Measurements from ENCODE around the gene CEP128.

CEP128 gene

GRCh38 chr14:80700601-80701000 lies 240.9 kb downstream of the CEP128 start:
- TF ChIP-seq, protein P1, sequence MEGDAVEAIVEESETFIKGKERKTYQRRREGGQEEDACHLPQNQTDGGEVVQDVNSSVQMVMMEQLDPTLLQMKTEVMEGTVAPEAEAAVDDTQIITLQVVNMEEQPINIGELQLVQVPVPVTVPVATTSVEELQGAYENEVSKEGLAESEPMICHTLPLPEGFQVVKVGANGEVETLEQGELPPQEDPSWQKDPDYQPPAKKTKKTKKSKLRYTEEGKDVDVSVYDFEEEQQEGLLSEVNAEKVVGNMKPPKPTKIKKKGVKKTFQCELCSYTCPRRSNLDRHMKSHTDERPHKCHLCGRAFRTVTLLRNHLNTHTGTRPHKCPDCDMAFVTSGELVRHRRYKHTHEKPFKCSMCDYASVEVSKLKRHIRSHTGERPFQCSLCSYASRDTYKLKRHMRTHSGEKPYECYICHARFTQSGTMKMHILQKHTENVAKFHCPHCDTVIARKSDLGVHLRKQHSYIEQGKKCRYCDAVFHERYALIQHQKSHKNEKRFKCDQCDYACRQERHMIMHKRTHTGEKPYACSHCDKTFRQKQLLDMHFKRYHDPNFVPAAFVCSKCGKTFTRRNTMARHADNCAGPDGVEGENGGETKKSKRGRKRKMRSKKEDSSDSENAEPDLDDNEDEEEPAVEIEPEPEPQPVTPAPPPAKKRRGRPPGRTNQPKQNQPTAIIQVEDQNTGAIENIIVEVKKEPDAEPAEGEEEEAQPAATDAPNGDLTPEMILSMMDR (conservative IDR thresholded peaks at IDR 0.05; ENCODE audit: low read depth, low read length) = no peak
- DNase-seq (ENCODE audit: low read depth) = no peak
- H3K4me3 ChIP-seq (ENCODE audit: low read length) = no peak overlapping the region

- TF ChIP-seq, protein P1 (conservative IDR thresholded peaks at IDR 0.05; ENCODE audit: low read depth, low read length) = no peak
- H3K4me3 ChIP-seq (ENCODE audit: low read length) = no peak overlapping the region
- DNase-seq (ENCODE audit: low read depth) = no peak
These were observed 241.7 kb downstream of the CEP128 start for GRCh38 chr14:80699861-80700260.

GRCh38 chr14:80698974-80699373 lies 242.6 kb downstream of the CEP128 start:
- TF ChIP-seq, protein P1 (conservative IDR thresholded peaks at IDR 0.05; ENCODE audit: low read depth, low read length) = no peak
- no peak overlapping the region for H3K4me3 ChIP-seq (ENCODE audit: low read length)
- no peak for DNase-seq (ENCODE audit: low read depth)

DNA sequence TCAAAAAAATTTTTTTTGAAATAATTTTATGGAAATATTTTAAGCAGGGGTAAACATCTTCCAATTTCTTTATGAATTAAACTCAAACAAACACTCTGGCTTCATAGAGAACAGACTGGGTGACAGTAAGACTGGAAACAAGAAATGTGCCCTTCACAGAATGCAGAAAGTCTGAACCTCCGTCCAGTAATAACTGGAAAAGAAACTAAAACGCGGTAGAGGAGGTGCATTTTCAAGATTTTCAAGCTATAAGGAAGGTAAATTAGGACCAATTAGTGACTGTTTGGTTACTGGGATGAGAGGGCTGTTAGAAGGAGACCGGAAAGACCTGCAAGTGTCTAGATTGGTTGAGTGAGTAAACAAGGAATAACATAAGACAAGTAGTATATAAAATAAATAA lies 245.7 kb downstream of the CEP128 start:
- H3K4me3 ChIP-seq (ENCODE audit: low read length) = no peak overlapping the region
- no peak for DNase-seq (ENCODE audit: low read depth)
- TF ChIP-seq, protein P1 (conservative IDR thresholded peaks at IDR 0.05; ENCODE audit: low read depth, low read length) = no peak

DNA sequence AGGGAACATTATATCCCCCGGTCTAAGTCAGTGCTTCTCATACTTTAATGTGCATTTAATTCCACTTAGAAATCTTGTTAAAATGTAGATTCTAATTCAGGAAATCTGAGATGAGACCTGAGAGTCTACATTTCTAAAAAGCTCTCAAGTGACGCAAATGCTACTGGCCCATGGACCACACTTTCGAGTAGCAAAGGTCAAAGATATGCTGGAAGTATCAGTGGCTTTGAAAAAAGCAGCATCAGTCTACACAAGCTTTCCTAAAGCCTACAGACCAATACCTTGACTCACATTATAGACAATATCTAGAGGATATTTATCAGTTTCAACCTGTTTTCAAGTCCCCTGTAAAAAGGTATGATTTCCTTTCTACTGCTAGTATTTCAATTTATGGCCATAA lies 248.6 kb downstream of the CEP128 start:
- no peak overlapping the region for H3K4me3 ChIP-seq (ENCODE audit: low read length)
- no peak for DNase-seq (ENCODE audit: low read depth)
- TF ChIP-seq, protein P1 (conservative IDR thresholded peaks at IDR 0.05; ENCODE audit: low read depth, low read length) = no peak

DNA sequence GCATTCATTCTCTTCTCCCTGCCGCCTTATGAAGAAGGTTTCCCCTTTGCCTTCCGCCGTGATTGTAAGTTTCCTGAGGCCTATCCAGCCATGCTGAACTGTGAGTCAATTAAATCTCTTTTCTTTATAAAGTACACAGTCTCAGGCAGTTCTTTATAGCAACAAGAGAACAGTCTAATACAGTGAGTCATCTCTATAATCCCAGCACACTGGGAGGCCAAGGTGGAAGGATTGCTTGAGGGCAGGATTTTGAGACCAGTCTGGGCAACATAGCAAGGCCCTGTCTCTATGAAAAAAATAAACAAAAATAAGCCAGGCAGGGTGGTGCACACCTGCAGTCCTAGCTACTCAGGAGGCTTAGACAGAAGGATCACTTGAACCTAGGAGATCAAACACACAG lies 259.9 kb downstream of the CEP128 start:
- no peak overlapping the region for H3K4me3 ChIP-seq (ENCODE audit: low read length)
- TF ChIP-seq, protein P1 (conservative IDR thresholded peaks at IDR 0.05; ENCODE audit: low read depth, low read length) = no peak
- no peak for DNase-seq (ENCODE audit: low read depth)

GRCh38 chr14:80679273-80679672 lies 262.3 kb downstream of the CEP128 start:
- no peak overlapping the region for H3K4me3 ChIP-seq (ENCODE audit: low read length)
- TF ChIP-seq, protein P1 (conservative IDR thresholded peaks at IDR 0.05; ENCODE audit: low read depth, low read length) = no peak
- DNase-seq (ENCODE audit: low read depth) = no peak

Data from retinal pigment epithelial cell (primary cell).